Measurements from ENCODE around the gene TAF7.
"Not testable (repeated sequence)": the region's sequence is repeated elsewhere in the genome, so short reads cannot be mapped to it uniquely, and the experiment has no call there.

TAF7 gene

GRCh38 chr5:141354900-141355469 lies 34.4 kb upstream of the TAF7 start, which contains the start of gene PCDHGA4:
Gene PCDHGA4 (plus strand): TSS chr5:141355021. CDS start chr5:141355108, 87 bp downstream.
- Histone ChIP-seq H3K9ac (ENCODE audit: low read length) (peak within 1 kb of the TSS; percentile 80), H3K4me1 (ENCODE audit: control insufficient read depth, insufficient read depth, low read length) (no peaks in the 10 kb centered on the region), H3K36me3 (ENCODE audit: control insufficient read depth, insufficient read depth, low read length, severe bottlenecking) (no peaks in the 10 kb centered on the region), H3K27me3 (replicated peaks; ENCODE audit: control insufficient read depth, insufficient read depth, low read length) (peaks cover 4% of the 10 kb centered on the region), H3K9me3 (ENCODE audit: control insufficient read depth, low read length) (peaks cover 63% of the 10 kb centered on the region), H3K4me3 (ENCODE audit: low read length) (peak within 1 kb of the TSS; percentile 79)
- peak; percentile 20 for DNase-seq (ENCODE audit: low read depth)

GRCh38 chr5:141351591-141351990 lies 31.0 kb upstream of the TAF7 start:
- no peaks in the 10 kb centered on the region for H3K4me1 ChIP-seq (ENCODE audit: control insufficient read depth, insufficient read depth, low read length)
- H3K9ac ChIP-seq (ENCODE audit: low read length): no peak overlapping the region
- no peak overlapping the region for H3K4me3 ChIP-seq (ENCODE audit: low read length)
- peaks cover 37% of the 10 kb centered on the region for H3K9me3 ChIP-seq (ENCODE audit: control insufficient read depth, low read length)
- no peaks in the 10 kb centered on the region for H3K36me3 ChIP-seq (ENCODE audit: control insufficient read depth, insufficient read depth, low read length, severe bottlenecking)
- no peak for DNase-seq (ENCODE audit: low read depth)
- peaks cover 4% of the 10 kb centered on the region for H3K27me3 ChIP-seq (replicated peaks; ENCODE audit: control insufficient read depth, insufficient read depth, low read length)

GRCh38 chr5:141349917-141350619 lies 29.5 kb upstream of the TAF7 start, which contains the start of gene PCDHGB1:
Gene PCDHGB1 (plus strand): TSS chr5:141350099. CDS start chr5:141350261, 162 bp downstream.
- Histone ChIP-seq H3K27me3 (replicated peaks; ENCODE audit: control insufficient read depth, insufficient read depth, low read length) (peaks cover 4% of the 10 kb centered on the region), H3K36me3 (ENCODE audit: control insufficient read depth, insufficient read depth, low read length, severe bottlenecking) (no peaks in the 10 kb centered on the region), H3K4me3 (ENCODE audit: low read length) (peak within 1 kb of the TSS; percentile 77), H3K9me3 (ENCODE audit: control insufficient read depth, low read length) (peaks cover 29% of the 10 kb centered on the region), H3K4me1 (ENCODE audit: control insufficient read depth, insufficient read depth, low read length) (no peaks in the 10 kb centered on the region), H3K9ac (ENCODE audit: low read length) (no peak within 1 kb of the TSS)
- peak; percentile 65 for DNase-seq (ENCODE audit: low read depth)

GRCh38 chr5:141346017-141346416 lies 25.4 kb upstream of the TAF7 start:
- H3K36me3 ChIP-seq (ENCODE audit: control insufficient read depth, insufficient read depth, low read length, severe bottlenecking); H3K27me3 ChIP-seq (replicated peaks; ENCODE audit: control insufficient read depth, insufficient read depth, low read length); H3K4me3 ChIP-seq (ENCODE audit: low read length); H3K9ac ChIP-seq (ENCODE audit: low read length); H3K4me1 ChIP-seq (ENCODE audit: control insufficient read depth, insufficient read depth, low read length); DNase-seq (ENCODE audit: low read depth): not testable (repeated sequence)
- peaks cover 40% of the 10 kb centered on the region for H3K9me3 ChIP-seq (ENCODE audit: control insufficient read depth, low read length)

GRCh38 chr5:141345327-141345726 lies 24.7 kb upstream of the TAF7 start:
- no peak overlapping the region for H3K9ac ChIP-seq (ENCODE audit: low read length)
- no peaks in the 10 kb centered on the region for H3K4me1 ChIP-seq (ENCODE audit: control insufficient read depth, insufficient read depth, low read length)
- H3K4me3 ChIP-seq (ENCODE audit: low read length): no peak overlapping the region
- H3K9me3 ChIP-seq (ENCODE audit: control insufficient read depth, low read length): peaks cover 34% of the 10 kb centered on the region
- H3K27me3 ChIP-seq (replicated peaks; ENCODE audit: control insufficient read depth, insufficient read depth, low read length): peaks cover 4% of the 10 kb centered on the region
- no peaks in the 10 kb centered on the region for H3K36me3 ChIP-seq (ENCODE audit: control insufficient read depth, insufficient read depth, low read length, severe bottlenecking)
- DNase-seq (ENCODE audit: low read depth): no peak

- H3K9me3 ChIP-seq (ENCODE audit: control insufficient read depth, low read length): peaks cover 42% of the 10 kb centered on the region
- H3K4me1 ChIP-seq (ENCODE audit: control insufficient read depth, insufficient read depth, low read length): no peaks in the 10 kb centered on the region
- peak overlapping the region; percentile 79 for H3K4me3 ChIP-seq (ENCODE audit: low read length)
- H3K9ac ChIP-seq (ENCODE audit: low read length): peak overlapping the region; percentile 68
- peaks cover 15% of the 10 kb centered on the region for H3K27me3 ChIP-seq (replicated peaks; ENCODE audit: control insufficient read depth, insufficient read depth, low read length)
- DNase-seq (ENCODE audit: low read depth): no peak
- no peaks in the 10 kb centered on the region for H3K36me3 ChIP-seq (ENCODE audit: control insufficient read depth, insufficient read depth, low read length, severe bottlenecking)
These were observed 23.4 kb upstream of the TAF7 start for GRCh38 chr5:141343953-141344463.

GRCh38 chr5:141343242-141343952 lies 22.8 kb upstream of the TAF7 start, which contains the start of gene PCDHGA3:
Gene PCDHGA3 (plus strand): TSS chr5:141343829. CDS start chr5:141344034, 205 bp downstream.
- DNase-seq (ENCODE audit: low read depth): peak; percentile 24
- H3K4me1 ChIP-seq (ENCODE audit: control insufficient read depth, insufficient read depth, low read length): no peaks in the 10 kb centered on the region
- H3K36me3 ChIP-seq (ENCODE audit: control insufficient read depth, insufficient read depth, low read length, severe bottlenecking): no peaks in the 10 kb centered on the region
- peaks cover 48% of the 10 kb centered on the region for H3K9me3 ChIP-seq (ENCODE audit: control insufficient read depth, low read length)
- peak within 1 kb of the TSS; percentile 79 for H3K4me3 ChIP-seq (ENCODE audit: low read length)
- peak within 1 kb of the TSS; percentile 68 for H3K9ac ChIP-seq (ENCODE audit: low read length)
- peaks cover 15% of the 10 kb centered on the region for H3K27me3 ChIP-seq (replicated peaks; ENCODE audit: control insufficient read depth, insufficient read depth, low read length)

- H3K4me3 ChIP-seq (ENCODE audit: low read length): no peak overlapping the region
These were observed 22.2 kb upstream of the TAF7 start for GRCh38 chr5:141342773-141343172.

GRCh38 chr5:141340781-141341354 lies 20.3 kb upstream of the TAF7 start:
- not testable (repeated sequence) for DNase-seq (ENCODE audit: low read depth); H3K4me1 ChIP-seq (ENCODE audit: control insufficient read depth, insufficient read depth, low read length); H3K4me3 ChIP-seq (ENCODE audit: low read length); H3K9ac ChIP-seq (ENCODE audit: low read length); H3K36me3 ChIP-seq (ENCODE audit: control insufficient read depth, insufficient read depth, low read length, severe bottlenecking)
- Histone ChIP-seq H3K9me3 (ENCODE audit: control insufficient read depth, low read length) (peaks cover 60% of the 10 kb centered on the region), H3K27me3 (replicated peaks; ENCODE audit: control insufficient read depth, insufficient read depth, low read length) (peaks cover 15% of the 10 kb centered on the region)

More at GRCh38 chr5:141342773-141343172, 22.2 kb upstream of the TAF7 start:
- DNase-seq (ENCODE audit: low read depth): no peak
- Histone ChIP-seq H3K9me3 (ENCODE audit: control insufficient read depth, low read length) (peaks cover 53% of the 10 kb centered on the region), H3K27me3 (replicated peaks; ENCODE audit: control insufficient read depth, insufficient read depth, low read length) (peaks cover 15% of the 10 kb centered on the region), H3K36me3 (ENCODE audit: control insufficient read depth, insufficient read depth, low read length, severe bottlenecking) (no peaks in the 10 kb centered on the region), H3K9ac (ENCODE audit: low read length) (no peak overlapping the region), H3K4me1 (ENCODE audit: control insufficient read depth, insufficient read depth, low read length) (no peaks in the 10 kb centered on the region)

GRCh38 chr5:141338538-141339306 lies 18.1 kb upstream of the TAF7 start, which contains the start of gene PCDHGA2:
Gene PCDHGA2 (plus strand): TSS chr5:141338760.
- peak within 1 kb of the TSS; percentile 58 for H3K9ac ChIP-seq (ENCODE audit: low read length)
- no peaks in the 10 kb centered on the region for H3K4me1 ChIP-seq (ENCODE audit: control insufficient read depth, insufficient read depth, low read length)
- peak within 1 kb of the TSS; percentile 79 for H3K4me3 ChIP-seq (ENCODE audit: low read length)
- peaks cover 15% of the 10 kb centered on the region for H3K27me3 ChIP-seq (replicated peaks; ENCODE audit: control insufficient read depth, insufficient read depth, low read length)
- H3K36me3 ChIP-seq (ENCODE audit: control insufficient read depth, insufficient read depth, low read length, severe bottlenecking): no peaks in the 10 kb centered on the region
- H3K9me3 ChIP-seq (ENCODE audit: control insufficient read depth, low read length): peaks cover 41% of the 10 kb centered on the region
- DNase-seq (ENCODE audit: low read depth): peak; percentile 29
